Colonic mucosa (tissue), 4 donors: Measurements from ENCODE around the gene GIPR. TPM values are rescaled to one million over a fixed set of nuclear protein-coding genes. Genes with fewer than 3 reads are reported as not detected.

Experiments
- DNase-seq: peaks from one replicate; pipeline ENCODE4 v3.0.0-alpha.2; 2020
- H3K27ac ChIP-seq: fragments of 200-600 bp; one replicate; pipeline ENCODE4 v1.8.0; 2021
- H3K27me3 ChIP-seq: fragments of 200-600 bp; one replicate; pipeline ENCODE4 v1.8.0; 2021
- H3K36me3 ChIP-seq: fragments of 200-600 bp; one replicate; pipeline ENCODE4 v1.8.0; 2021
- H3K4me1 ChIP-seq: fragments of 200-600 bp; one replicate; pipeline ENCODE4 v1.8.0; 2021; ENCODE audit warnings: mild to moderate bottlenecking
- H3K4me3 ChIP-seq: fragments of 200-600 bp; one replicate; pipeline ENCODE4 v1.8.0; 2021
- H3K9ac ChIP-seq, 2 donors: one replicate each; pipeline ENCODE4 v1.7.0; 2013; ENCODE audit warnings: control low read depth in 2 of 2, low read depth in 2 of 2, low read length in 2 of 2
- H3K9me3 ChIP-seq: fragments of 200-600 bp; one replicate; pipeline ENCODE4 v1.8.0; 2021
- intact Hi-C: fragments of 100-400 bp; cut with DNase I; formaldehyde crosslinking; loops from one replicate; pipeline ENCODE4 v1.14.1; 2022
- total RNA-seq, 2 donors: library from RNA; stranded (reverse); fragmentation: NEBNext Ultra II Directional in 1 of 2; extraction: Animal tissue kit (Norgen Biotek cat#: 25700) in 1 of 2; gene quantifications; one replicate each; pipeline ENCODE4 v1.2.1, GENCODE V29; 2021
- TF ChIP-seq, protein P1 (sequence below): fragments of 200-600 bp; IDR thresholded peaks from one replicate; pipeline ENCODE4 v1.8.0; 2022; ENCODE audit warnings: antibody characterized with exemption, mild to moderate bottlenecking
- donor health status: healthy.
- donor health status: DM: no; HTN: no; CAD: no.
- donor health status: DM: no; HTN: no; CAD: no.

The GIPR gene
- total RNA-seq, 2 donors from 2014 or later: 8.3 to 9.5 TPM

DNA sequence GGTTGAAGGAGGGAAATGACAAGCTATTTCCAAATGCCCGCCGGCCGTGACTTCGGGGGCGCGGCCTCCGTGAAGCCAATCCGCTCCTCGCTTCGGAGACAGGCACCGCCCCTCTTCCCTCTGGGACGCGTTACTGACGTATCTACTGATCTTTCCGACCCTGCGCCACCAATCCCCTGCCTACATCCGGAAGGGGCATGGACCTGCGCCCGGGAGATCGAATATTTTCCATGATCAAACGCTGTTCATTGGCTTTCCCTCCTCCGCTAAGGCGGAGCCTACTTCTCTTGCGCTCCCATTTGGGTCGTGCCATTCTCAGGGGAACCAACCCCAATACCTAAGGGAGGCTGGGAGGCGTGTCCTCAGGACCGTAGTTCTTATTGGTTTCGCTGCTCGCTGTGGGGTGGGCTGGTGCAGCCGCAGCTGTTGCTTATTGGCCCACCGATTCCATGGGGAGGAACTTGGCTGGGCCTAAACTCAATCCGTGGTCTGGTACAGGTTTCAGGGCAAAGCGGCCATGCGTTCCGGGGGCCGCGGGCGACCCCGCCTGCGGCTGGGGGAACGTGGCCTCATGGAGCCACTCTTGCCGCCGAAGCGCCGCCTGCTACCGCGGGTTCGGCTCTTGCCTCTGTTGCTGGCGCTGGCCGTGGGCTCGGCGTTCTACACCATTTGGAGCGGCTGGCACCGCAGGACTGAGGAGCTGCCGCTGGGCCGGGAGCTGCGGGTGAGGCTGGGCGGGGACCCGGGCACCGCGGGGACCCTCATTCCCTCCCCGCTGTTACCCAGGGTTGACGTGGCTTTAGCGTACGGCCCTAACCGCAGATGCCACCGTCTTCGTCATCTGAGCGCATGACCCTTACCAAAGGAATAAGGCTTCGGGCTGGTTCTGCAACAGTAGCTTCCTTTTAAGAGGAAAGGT is 24.4 kb downstream of the GIPR start, which contains the start of gene QPCTL:
Gene QPCTL (plus strand): TSS at position 480 of the 919 bp plus-strand sequence. CDS start 38 bp downstream, at position 518.
- Histone ChIP-seq H3K9ac (peak within 1 kb of the TSS; percentile 96 to 97), H3K4me3 (peak within 1 kb of the TSS; percentile 97), H3K27me3 (no peaks in the 10 kb centered on the region), H3K4me1 (peaks cover 4% of the 10 kb centered on the region), H3K36me3 (no peaks in the 10 kb centered on the region), H3K9me3 (no peaks in the 10 kb centered on the region), H3K27ac (peak within 1 kb of the TSS; percentile 93)
- TF ChIP-seq, protein P1, sequence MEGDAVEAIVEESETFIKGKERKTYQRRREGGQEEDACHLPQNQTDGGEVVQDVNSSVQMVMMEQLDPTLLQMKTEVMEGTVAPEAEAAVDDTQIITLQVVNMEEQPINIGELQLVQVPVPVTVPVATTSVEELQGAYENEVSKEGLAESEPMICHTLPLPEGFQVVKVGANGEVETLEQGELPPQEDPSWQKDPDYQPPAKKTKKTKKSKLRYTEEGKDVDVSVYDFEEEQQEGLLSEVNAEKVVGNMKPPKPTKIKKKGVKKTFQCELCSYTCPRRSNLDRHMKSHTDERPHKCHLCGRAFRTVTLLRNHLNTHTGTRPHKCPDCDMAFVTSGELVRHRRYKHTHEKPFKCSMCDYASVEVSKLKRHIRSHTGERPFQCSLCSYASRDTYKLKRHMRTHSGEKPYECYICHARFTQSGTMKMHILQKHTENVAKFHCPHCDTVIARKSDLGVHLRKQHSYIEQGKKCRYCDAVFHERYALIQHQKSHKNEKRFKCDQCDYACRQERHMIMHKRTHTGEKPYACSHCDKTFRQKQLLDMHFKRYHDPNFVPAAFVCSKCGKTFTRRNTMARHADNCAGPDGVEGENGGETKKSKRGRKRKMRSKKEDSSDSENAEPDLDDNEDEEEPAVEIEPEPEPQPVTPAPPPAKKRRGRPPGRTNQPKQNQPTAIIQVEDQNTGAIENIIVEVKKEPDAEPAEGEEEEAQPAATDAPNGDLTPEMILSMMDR: no peak
- peak; percentile 97 for DNase-seq
- intact Hi-C loops: loop anchor here (5.0 kb wide), 1 partner anchor 75 kb away; the partner anchor contains the start of gene SIX5

DNA sequence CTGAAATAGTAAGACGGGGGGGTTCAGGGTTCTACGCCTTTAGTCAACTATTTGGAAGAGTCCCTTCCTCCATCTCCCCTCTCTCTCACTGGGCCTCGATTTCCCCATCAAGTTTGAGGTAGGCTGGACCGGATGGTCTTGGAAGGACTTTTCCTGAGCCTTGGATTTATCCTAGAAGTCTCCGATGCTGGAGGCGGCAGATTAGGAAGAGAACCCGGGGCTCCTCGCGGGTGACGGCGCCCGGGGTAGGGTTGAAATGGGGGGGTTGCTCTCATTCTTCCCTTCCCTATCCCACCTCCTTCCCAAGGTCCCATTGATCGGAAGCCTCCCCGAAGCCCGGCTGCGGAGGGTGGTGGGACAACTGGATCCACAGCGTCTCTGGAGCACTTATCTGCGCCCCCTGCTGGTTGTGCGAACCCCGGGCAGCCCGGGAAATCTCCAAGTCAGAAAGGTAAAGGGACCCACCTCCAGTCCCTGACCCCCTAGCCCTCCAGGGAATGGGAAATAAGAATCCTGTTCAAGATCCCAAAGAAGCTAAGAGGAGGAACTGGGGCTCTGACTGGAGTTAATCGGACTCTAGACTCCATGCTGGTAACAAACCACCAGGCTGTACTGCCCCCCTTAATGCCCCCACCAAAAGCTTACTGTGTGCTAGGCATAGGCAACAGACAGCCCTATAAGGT is 25.2 kb downstream of the GIPR start:
- peak; percentile 90 for DNase-seq
- Histone ChIP-seq H3K9ac (peak overlapping the region; percentile 82 to 97), H3K9me3 (no peaks in the 10 kb centered on the region), H3K4me1 (peaks cover 4% of the 10 kb centered on the region), H3K27ac (peak overlapping the region; percentile 93), H3K4me3 (peak overlapping the region; percentile 97), H3K27me3 (no peaks in the 10 kb centered on the region), H3K36me3 (no peaks in the 10 kb centered on the region)
- TF ChIP-seq, protein P1: peak; percentile 92
- intact Hi-C loops: loop anchor here (5.0 kb wide), 1 partner anchor 74 kb away; the partner anchor contains the start of gene SIX5

DNA sequence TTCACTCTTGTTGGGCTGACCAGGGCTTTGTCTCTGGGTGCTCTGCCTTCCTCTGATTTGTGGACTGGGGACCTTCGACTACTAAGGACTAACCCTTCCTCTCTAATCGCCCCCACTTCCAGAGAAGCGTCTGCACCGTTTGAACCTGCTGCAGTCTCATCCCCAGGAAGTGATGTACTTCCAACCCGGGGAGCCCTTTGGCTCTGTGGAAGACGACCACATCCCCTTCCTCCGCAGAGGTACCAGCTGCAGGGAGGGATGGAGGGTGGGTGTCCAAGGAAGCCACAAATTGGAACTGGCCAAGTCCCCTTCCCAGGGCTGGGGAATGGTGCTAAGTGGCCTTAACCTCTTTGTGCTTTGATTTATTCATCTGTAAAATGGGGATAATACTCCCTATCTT is 33.7 kb downstream of the GIPR start:
- DNase-seq: no peak
- no peaks in the 10 kb centered on the region for H3K4me1 ChIP-seq
- no peaks in the 10 kb centered on the region for H3K36me3 ChIP-seq
- TF ChIP-seq, protein P1: no peak
- H3K9me3 ChIP-seq: no peaks in the 10 kb centered on the region
- H3K4me3 ChIP-seq: no peak overlapping the region
- H3K27ac ChIP-seq: no peak overlapping the region
- no peaks in the 10 kb centered on the region for H3K27me3 ChIP-seq
- intact Hi-C loops: no loop called here
- H3K9ac ChIP-seq: no peak overlapping the region

DNA sequence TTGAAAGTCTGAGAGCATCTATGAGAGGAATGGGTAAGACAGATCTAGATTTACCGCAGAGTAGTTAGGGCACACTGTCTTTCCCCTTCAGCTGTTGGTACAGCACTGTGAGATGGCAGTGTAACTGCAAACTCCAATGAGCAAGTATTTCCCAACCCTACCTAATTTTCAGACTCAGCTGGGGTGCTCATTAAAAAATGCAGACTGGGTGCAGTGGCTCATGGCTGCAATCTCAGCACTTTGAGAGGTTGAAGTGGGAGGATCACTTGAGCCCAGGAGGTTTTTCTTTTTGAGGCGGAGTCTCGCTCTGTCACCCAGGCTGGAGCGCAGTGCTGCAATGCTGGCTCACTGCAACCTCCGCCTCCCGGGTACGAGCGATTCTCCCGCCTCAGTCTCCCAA is 37.1 kb downstream of the GIPR start:
- no peaks in the 10 kb centered on the region for H3K9me3 ChIP-seq
- H3K27me3 ChIP-seq: no peaks in the 10 kb centered on the region
- no peak for DNase-seq
- H3K27ac ChIP-seq: no peak overlapping the region
- H3K36me3 ChIP-seq: no peaks in the 10 kb centered on the region
- TF ChIP-seq, protein P1: no peak
- H3K4me1 ChIP-seq: no peaks in the 10 kb centered on the region
- intact Hi-C loops: no loop called here
- no peak overlapping the region for H3K4me3 ChIP-seq
- H3K9ac ChIP-seq: no peak overlapping the region

DNA sequence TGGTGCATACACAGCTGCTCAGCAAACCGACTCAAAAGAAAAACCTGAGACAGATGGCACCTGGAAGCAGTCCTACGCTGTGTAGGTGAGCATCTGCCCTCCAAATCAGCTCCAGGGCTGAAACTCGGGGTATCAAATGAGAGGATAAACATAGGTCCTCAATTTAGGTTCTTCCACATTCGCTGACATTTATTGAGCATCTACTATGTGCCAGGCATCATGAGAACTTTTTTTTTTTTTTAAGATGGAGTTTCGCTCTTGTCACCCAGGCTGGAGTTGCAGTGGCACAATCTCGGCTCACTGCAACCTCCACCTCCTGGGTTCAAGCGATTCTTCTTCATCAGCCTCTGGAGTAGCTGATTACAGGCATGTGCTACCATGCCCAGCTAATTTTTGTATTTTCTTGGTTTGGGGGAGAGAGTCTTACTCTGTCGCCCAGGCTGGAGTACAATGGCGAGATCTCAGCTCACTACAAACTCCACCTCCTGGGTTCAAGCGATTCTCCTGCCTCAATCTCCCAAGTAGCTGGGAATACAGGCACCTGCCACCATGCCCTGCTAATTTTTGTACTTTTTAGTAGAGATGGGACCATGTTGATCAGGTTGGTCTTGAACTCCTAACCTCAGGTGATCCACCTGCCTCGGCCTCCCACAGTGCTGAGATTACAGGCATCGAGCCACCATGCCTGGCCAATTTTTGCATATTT is 37.8 kb downstream of the GIPR start:
- TF ChIP-seq, protein P1: no peak
- no peak overlapping the region for H3K4me3 ChIP-seq
- H3K4me1 ChIP-seq: no peaks in the 10 kb centered on the region
- H3K9ac ChIP-seq: no peak overlapping the region
- intact Hi-C loops: no loop called here
- H3K27ac ChIP-seq: no peak overlapping the region
- no peak for DNase-seq
- no peaks in the 10 kb centered on the region for H3K36me3 ChIP-seq
- no peaks in the 10 kb centered on the region for H3K9me3 ChIP-seq
- no peaks in the 10 kb centered on the region for H3K27me3 ChIP-seq
